Kasumi-1 (cell line): ENCODE measurements around the gene LOX.
"Not testable (repeated sequence)": the region's sequence is repeated elsewhere in the genome, so short reads cannot be mapped to it uniquely, and the experiment has no call there.

ENCODE experiments used
- DNase-seq, 2 experiments: peaks; one replicate each; lab custom pipeline; 2025; lab: John Stamatoyannopoulos, UW

LOX gene

DNA sequence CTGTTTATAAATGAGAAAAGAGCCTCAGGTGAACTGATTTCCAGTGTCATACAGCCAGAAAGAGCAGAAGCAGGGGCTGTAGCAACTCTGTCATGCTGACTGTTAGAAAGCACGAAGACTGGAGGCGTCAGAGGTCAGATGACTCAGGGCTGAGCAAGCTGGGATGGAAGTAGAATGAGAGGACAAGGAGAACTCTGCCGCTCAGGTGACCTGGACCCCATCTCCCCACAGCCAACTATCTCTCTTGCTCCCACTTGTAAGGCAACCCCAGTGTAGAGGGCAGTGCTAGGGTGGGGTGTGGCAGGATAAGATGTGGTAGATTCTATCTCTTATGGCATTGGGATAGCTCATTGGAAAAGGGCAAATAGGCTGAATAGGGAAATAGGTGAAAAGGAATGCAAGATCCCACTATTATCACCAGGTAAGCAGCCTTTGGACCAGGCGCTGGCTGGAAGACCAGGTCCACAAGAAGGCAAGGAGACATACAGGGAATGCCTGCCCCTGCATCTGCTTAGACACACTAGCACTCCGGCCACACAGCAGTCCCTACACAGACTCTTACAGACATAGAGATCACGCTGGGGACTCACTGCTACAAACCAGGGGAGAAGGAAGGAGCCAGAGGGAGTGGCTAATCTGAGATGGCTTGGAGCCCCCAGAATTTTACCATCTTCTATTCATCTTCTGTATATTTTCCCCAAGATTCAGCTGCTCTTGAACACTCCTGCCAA, 21.2 kb upstream of the LOX start:
- DNase-seq, result no peak

GRCh38 chr5:122097391-122097790, 19.3 kb upstream of the LOX start:
- DNase-seq, result no peak

DNA sequence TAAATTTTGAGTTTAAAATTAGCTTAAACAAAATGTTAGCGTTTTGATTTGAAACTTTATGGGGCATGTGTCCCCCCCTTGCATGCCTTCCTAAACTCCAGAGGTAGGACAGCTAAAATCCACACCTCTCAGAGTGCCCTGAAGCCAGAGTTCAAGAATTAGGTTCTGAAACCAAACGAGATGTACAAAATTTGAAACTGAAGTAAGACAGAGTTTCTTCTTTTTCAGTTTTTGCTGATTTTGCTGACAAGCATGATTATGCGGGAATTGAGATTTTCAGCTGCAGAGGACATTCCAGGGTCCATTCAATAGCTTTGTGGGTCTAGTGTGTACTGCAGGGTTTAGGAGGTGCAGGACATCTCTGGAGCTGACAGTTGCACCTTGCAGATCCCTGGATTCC, 17.1 kb upstream of the LOX start:
- DNase-seq, result no peak

DNA sequence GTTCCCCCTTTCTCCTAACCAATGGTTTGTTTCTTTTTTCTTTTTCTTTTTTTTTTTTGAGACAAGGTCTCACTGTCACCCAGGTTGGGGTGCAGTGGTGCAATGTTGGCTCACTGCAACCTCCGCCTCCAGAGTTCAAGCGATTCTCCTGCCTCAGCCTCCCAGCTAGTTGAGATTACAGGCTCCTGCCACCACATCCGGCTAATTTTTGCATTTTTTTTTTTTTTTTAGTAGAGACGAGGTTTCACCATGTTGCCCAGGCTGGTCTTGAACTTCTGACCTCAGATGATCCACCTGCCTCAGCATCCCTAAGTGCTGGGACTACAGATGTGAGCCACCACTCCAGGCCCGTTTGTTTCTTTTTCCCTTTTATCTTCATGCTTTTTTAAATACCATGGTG, 16.2 kb upstream of the LOX start:
- DNase-seq, result not testable (repeated sequence)

DNA sequence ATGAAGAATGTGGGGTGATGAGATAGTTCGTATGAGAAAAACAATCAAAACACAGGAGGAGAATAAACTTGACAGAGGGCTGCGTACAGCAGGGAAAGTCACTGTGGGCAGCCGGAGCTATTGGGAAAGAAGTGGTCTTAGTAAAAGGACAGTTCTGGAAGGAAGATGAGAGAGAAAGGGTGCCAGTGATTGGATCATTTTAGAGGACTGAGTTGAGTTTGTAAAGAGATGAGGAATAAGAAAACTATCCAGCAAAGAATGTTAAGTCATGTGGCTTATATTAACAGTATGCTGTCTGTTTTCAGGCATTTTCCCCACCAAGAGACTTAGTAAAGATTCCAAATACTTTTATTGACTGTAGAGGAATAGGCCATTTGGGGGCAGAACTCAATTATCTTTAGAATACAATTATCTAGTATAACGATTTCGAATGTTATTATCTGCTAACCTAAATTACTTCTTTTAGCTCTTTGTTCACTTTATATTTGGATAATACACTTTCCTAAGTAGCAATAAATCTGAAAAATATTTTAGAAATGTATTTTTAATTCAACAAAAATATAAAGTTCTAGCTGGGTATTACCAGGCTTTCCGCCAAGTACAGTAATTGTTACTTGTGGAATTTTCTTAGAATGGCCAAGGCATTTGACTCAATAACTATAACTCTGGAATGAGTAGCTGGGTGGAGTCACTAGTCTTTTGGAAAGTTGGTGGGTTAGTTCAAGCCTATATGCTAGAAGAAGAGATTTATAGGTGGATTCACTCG, 15.5 kb upstream of the LOX start:
- DNase-seq, result no peak

DNA sequence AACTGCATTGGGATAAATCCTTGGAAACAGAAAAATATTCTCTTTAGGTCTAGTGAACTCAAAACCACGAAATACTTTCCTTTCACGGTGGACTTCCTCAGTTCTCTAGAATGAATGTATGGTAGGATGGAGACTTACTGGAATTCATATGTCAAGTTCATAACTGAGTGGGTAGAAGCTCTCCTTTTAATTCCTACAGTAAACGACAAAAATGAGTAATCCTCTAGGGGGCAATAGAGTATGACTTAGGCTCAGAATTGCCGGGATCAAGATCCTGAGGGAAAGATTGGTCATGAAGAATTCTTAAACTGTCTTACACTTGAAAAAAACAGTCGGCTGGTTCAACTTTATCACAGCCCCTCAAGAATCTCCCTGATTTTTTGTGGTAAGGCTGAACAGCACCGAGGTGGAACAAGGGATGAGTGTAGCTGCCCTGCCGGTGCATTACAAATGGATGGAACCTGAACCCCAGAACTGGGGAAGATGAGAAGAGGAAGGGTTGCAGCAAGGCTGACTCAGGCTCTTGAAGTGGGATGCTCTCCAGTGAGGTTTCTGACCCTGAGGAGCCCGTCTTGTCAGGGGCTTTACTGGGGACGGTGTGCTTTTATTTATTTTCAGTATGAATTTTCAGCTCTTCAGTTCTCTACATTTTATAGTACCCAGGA, 14.0 kb upstream of the LOX start:
- DNase-seq, result peak; percentile 6 to 47

GRCh38 chr5:122089096-122090013, 11.3 kb upstream of the LOX start:
- no peak for DNase-seq

DNA sequence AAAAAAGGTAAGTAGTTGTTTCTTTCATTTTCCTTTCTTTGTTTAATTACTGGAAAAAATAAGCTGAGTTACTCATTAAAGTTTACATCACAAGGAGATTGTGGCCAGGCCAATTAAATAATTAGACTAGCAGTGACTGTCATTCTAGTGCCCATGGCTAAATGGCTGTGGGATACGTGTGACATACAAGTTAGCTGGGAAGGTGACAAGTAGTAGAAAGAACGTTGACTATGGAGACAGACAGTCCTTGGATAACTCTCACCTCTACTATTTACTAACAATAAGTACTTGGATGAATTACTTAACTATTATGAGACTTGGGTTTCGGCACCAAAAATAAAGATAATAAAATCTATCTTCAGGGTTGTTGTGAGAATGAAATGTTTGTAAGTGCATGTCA, 7.0 kb upstream of the LOX start:
- no peak for DNase-seq

DNA sequence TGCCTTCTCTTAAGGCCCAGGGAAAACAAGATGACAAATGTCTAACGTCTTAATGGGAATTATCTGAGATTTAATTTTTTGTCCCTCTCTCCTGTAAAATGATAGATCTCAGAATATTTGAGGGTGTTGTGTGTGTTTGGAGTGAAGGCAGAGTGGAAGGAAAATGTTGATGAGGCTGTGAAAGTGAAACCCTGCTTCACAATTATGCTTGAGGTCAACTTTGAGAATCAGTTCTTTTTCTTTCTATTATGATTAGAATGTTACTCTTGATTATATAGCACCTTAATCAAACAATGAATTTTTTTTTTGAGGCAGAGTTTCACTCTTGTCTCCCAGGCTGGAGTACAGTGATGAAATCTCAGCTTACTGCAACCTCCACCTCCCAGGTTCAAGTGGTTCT, 5.5 kb upstream of the LOX start:
- no peak for DNase-seq

- DNase-seq, result no peak
Measured at GRCh38 chr5:122081541-122081940, 3.5 kb upstream of the LOX start.

DNA sequence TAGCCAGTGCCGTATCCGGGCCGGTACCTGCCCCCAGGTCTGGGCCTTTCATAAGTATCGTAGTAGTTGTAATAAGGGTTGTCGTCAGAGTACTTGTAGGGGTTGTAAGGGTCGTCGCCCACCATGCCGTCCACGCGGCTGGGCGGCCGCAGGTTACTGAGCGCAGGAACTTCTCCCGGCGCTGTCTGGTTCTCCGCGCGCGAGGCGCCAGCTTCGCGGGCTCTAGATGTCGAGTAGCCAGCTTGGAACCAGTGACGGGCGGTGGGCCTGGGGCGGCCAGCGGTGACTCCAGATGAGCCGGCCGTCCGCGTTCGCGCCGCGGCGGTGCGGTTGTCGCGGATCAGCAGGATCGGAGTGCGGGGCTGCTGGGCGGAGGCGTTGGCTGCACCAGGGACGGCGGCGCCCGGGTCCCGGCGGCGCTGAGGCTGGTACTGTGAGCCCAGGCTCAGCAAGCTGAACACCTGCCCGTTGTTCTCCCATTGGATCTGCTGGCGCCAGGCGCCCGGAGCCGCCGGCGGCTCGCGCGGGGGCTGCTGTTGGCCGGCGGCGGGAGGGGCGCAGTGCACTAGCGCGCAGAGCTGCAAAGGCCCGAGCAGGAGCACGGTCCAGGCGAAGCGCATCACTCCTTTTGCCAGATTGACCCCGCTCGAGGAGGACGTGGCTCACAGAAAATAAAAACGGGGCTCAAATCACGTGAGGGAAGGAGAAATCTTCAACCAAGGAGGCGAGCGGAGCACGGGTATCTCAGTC, 518 bp downstream of the LOX start:
- DNase-seq, result peak in 1 of 2 experiments; percentile 11

DNA sequence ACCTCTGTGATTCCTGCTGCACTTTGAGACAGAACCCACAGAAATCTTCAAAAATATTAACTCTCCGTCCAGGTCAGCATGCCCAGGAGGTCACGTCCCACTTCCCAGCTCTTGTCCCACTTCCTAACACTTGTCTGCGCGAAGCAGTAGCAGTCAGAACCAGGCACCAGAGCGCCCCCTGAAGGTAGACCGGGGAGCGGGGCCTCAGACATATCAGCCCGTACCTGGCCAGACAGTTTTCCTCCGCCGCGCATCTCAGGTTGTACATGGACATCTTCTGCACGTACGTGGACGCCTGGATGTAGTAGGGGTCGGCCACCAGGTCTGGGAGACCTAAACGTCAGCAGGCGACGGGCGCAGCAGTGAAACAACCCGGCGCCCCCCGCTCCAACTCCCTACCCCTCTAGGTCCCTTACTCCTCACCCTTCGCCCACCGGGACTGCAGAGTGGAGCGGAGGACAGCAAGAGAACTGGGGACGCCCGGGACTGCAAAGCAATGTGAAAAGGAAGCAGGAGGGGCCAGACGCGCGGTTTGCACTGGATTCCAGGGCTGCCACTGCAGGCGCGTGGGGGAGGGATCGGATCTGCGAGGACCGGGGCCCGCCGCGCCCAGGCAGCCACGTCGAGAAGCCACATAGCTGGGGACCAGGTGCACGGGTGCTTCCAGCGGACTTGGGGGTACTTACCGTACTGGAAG, 1.2 kb downstream of the LOX start:
- DNase-seq, result peak; percentile 56 to 58

GRCh38 chr5:122076050-122076461, 2.0 kb downstream of the LOX start:
- DNase-seq, result no peak

GRCh38 chr5:122073864-122074263, 4.2 kb downstream of the LOX start:
- no peak for DNase-seq

DNA sequence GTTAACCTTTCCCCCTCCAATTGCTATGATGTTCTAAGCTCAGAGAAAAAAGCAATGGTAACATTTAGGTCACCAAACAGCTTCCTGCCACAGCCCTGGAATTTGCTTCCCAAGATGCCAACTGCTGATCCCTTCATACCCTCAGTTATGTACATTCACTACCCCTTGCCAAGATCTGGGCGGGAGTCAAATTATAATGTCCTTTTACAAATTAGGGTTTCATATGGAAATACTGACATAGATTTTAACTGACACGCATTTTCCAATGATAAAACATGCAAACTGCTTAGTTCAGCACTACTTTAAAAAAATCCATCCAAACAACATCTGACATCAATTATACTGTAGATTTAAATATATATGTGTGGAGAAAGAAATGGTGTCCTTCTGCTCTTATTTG, 5.0 kb downstream of the LOX start:
- no peak for DNase-seq

DNA sequence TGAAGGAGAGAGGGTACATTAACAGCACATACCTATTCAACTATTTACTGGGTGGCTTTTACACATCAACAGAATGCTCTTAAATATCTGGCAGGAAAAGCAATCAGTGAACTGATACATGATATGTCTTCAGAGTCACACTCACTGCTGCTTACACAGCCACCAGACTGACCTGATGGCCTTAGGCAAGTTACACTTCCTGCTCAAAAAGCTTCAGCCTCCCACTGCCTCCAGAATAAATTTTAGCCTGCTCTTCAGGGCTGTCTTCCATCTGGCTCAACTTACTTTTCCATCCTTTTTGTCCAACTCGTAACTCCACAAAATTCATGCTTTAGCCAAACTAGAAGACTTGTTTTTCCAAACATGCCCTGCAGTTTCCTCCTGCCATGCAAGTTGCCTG, 10.7 kb downstream of the LOX start:
- no peak for DNase-seq

GRCh38 chr5:122064992-122065391, 13.1 kb downstream of the LOX start:
- no peak for DNase-seq

DNA sequence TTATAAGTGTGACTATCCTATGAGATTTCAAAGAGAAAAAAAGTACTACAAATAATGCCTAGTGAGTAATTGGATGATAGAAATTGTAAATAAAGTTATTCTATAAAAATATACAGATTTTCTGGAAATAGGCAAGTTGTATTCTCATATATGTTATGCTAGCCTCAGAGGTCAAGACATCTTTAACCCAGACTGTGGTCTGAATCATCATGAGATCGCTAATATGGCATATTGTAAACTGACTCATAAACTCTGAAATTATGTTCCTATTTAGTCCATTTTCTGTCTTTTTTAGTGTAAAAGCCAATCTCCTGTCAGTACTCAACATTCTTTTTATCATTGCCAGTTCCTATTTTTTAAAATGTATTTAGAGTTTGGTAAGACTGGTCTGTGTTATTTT, 14.2 kb downstream of the LOX start:
- no peak for DNase-seq

DNA sequence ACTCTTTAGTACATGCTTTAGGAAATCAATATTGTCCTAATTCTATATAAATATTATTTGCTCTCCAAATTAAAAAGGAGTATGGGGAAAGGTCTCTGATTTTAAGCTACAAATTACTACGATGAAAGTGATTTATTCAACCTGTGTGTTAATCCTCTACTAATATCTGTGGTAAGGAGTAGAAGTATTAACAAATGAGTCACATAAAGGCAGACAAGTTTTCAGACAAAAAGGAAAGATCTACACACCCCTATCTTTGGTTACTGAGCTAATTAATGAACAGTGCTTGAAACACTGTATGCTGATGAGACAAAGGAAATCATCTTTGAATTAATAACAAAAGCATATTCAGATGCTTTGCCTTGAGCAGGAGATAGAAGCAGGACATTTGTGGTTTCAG, 15.9 kb downstream of the LOX start:
- no peak for DNase-seq

DNA sequence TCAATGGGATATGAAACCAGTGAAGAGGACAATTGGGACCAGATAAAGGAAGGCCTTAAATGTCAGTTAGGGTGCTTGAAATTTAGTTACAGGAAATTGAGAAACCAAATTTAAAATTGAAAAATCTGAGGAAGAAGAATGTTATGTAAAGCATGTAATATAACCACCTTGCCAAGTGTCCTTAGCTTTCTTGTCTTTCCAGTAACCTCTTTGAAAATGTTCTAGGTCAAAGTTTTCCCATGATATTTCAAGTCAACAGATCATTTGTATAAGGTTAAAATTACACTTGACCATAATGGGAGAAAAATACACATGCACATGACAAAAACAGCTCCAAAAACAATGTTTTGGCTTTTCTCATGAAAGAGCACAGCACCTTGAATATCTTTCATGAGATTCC, 21.1 kb downstream of the LOX start:
- DNase-seq, result no peak

DNA sequence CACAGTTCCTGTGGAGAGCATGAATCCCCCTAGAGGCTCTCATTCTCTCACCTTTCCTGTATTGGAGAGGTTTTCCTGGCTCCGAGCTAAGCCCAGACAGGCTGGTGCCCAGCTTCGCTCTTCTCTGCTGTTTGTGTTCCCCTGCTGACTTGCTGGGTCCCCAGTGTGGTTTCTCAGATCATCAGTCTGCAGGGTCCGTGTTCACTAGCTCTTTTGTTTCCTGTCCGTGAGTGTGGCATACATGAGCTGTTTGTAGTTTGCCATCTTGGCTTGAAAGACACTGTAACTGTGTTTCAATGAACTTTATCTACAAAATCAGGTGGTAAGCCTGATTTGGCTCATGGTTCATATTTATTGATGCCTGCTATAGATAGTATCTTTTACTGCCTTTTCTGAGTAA, 23.8 kb downstream of the LOX start:
- DNase-seq, result no peak
